Measurements from ENCODE around the gene ARF5. TPM values are rescaled to one million over a fixed set of nuclear protein-coding genes. Genes with fewer than 3 reads are reported as not detected.
A peak's percentile ranks its signal among the peaks of the same experiment; 100 is the strongest.

Gene ARF5
- polyA plus RNA-seq, 1 experiment, result 179 TPM

GRCh38 chr7:127582361-127582760 lies 5.8 kb upstream of the ARF5 start:
- TF ChIP-seq, protein P1, sequence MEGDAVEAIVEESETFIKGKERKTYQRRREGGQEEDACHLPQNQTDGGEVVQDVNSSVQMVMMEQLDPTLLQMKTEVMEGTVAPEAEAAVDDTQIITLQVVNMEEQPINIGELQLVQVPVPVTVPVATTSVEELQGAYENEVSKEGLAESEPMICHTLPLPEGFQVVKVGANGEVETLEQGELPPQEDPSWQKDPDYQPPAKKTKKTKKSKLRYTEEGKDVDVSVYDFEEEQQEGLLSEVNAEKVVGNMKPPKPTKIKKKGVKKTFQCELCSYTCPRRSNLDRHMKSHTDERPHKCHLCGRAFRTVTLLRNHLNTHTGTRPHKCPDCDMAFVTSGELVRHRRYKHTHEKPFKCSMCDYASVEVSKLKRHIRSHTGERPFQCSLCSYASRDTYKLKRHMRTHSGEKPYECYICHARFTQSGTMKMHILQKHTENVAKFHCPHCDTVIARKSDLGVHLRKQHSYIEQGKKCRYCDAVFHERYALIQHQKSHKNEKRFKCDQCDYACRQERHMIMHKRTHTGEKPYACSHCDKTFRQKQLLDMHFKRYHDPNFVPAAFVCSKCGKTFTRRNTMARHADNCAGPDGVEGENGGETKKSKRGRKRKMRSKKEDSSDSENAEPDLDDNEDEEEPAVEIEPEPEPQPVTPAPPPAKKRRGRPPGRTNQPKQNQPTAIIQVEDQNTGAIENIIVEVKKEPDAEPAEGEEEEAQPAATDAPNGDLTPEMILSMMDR (IDR thresholded peaks at IDR 0.05; ENCODE audit: low read depth, low read length), result no peak
- Histone ChIP-seq H3K27me3 (ENCODE audit: control insufficient read depth, insufficient read depth, low read length) (no peaks in the 10 kb centered on the region), H3K9me3 (ENCODE audit: control insufficient read depth, insufficient read depth, low read length) (no peaks in the 10 kb centered on the region; the same call in 1 of the 2 replicates), H3K4me3 (ENCODE audit: low read depth, low read length) (no peak overlapping the region), H3K27ac (ENCODE audit: low read depth, low read length) (no peak overlapping the region)
- no peak for DNase-seq (ENCODE audit: low read depth, low spot score)
- CTCF ChIA-PET, result interaction anchor here (0.7 kb wide), 2 partner anchors 126 to 626 kb away, joined by 3 to 4 read pairs; no protein-coding TSS in a partner anchor
- POLR2A ChIA-PET, result no interaction called here

- TF ChIP-seq, protein P1 (IDR thresholded peaks at IDR 0.05; ENCODE audit: low read depth, low read length), result no peak
- CTCF ChIA-PET, result interaction anchor here (1.4 kb wide), 1 partner anchor 625 kb away, joined by 3 read pairs; no protein-coding TSS in a partner anchor
- no peak overlapping the region for H3K27ac ChIP-seq (ENCODE audit: low read depth, low read length)
- peak overlapping the region; percentile 83 for H3K4me3 ChIP-seq (ENCODE audit: low read depth, low read length)
- peaks cover 4% of the 10 kb centered on the region; the same call in 1 of the 2 replicates for H3K9me3 ChIP-seq (ENCODE audit: control insufficient read depth, insufficient read depth, low read length)
- H3K27me3 ChIP-seq (ENCODE audit: control insufficient read depth, insufficient read depth, low read length), result no peaks in the 10 kb centered on the region
- POLR2A ChIA-PET, result interaction anchor here (1.0 kb wide), 1 partner anchor 112 kb away, joined by 3 read pairs; no protein-coding TSS in a partner anchor
- no peak for DNase-seq (ENCODE audit: low read depth, low spot score)
These were observed 3.6 kb upstream of the ARF5 start for GRCh38 chr7:127584648-127585043.

DNA sequence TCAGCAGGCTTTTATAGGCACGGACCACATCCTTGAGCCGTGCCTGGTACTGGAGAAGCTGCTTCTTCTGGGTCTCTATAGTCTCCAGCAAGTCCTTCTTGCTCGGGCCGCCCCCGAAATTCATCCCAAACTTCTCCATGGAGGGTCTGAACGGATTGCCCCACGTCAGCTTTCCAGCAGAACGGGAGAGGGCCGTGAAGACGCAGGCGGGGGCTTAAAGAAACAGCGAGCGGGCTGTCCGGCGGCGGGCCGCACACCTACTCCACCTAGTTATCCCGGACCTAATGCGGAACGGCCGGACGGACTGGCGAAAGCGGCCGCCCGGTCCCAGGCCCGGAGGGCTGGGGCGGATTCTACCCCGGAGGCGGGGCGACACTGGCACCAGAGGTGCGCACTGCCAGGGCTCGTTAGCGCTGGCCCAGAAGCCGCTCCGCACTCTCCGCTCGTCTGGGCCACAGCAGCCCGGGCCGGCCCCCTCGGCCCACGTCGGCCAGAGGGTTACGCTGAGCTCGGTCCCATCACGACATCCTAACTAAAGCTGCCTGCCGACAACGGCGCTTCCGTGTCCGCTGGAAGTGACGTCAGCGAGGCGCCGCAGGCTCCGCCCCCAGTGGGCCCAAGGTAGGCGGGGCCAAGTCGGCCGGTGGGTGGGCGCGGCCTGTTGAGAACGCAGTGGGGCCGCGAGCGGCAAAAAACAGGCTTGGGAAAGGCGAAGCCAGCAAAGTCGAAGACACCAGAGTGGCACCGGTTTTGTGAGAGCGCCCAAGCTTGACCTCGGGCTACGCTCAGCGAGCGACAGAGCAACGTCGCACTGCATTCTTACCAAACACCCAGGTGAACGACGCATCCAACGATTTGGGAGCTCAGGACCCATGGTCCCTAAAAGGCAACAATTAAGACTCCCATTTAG lies 2.9 kb upstream of the ARF5 start, which contains the start of gene GCC1:
Gene GCC1, minus strand, starts transcription at position 553 of the 910 bp plus-strand sequence. Its CDS starts 414 bp downstream, at position 139.
- DNase-seq (ENCODE audit: low read depth, low spot score), result peak; percentile 69
- H3K9me3 ChIP-seq (ENCODE audit: control insufficient read depth, insufficient read depth, low read length), result peaks cover 4% of the 10 kb centered on the region; the same call in 1 of the 2 replicates
- peak within 1 kb of the TSS; percentile 83 for H3K4me3 ChIP-seq (ENCODE audit: low read depth, low read length)
- CTCF ChIA-PET, result interaction anchor here (1.2 to 1.4 kb wide), 2 partner anchors 123 to 624 kb away, joined by 3 to 5 read pairs; no protein-coding TSS in a partner anchor
- no peaks in the 10 kb centered on the region for H3K27me3 ChIP-seq (ENCODE audit: control insufficient read depth, insufficient read depth, low read length)
- POLR2A ChIA-PET, result interaction anchor here (0.9 to 1.0 kb wide), 2 partner anchors 70 to 111 kb away, joined by 3 to 4 read pairs; no protein-coding TSS in a partner anchor
- TF ChIP-seq, protein P1 (IDR thresholded peaks at IDR 0.05; ENCODE audit: low read depth, low read length), result no peak
- H3K27ac ChIP-seq (ENCODE audit: low read depth, low read length), result peak within 1 kb of the TSS; percentile 81

DNA sequence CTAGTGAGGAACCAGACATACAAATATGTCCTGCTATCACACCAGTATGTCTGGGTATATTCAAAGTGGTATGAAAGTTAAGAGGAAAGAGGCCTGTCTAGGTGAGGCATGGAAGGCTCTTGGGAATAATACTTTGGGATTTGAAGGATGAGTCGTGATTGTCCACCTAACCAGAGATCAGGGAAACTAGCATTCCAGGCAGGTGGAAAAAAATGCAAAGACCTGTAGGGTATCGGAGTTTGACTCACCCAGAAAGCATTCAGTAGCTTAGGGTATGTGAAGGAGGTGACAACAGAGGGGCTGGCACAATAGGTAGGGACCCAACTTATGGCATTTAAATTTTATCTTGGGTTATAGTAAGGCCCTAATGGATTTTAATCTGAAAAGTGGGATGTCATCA lies 1.9 kb upstream of the ARF5 start:
- DNase-seq (ENCODE audit: low read depth, low spot score), result no peak
- no peak overlapping the region for H3K4me3 ChIP-seq (ENCODE audit: low read depth, low read length)
- TF ChIP-seq, protein P1 (IDR thresholded peaks at IDR 0.05; ENCODE audit: low read depth, low read length), result no peak
- H3K27ac ChIP-seq (ENCODE audit: low read depth, low read length), result no peak overlapping the region
- ChIA-PET POLR2A (interaction anchor here (0.9 kb wide), 1 partner anchor 69 kb away, joined by 4 read pairs; no protein-coding TSS in a partner anchor), CTCF (interaction anchor here (1.1 to 1.2 kb wide), 2 partner anchors 122 to 623 kb away, joined by 4 to 5 read pairs; no protein-coding TSS in a partner anchor)
- peaks cover 4% of the 10 kb centered on the region; the same call in 1 of the 2 replicates for H3K9me3 ChIP-seq (ENCODE audit: control insufficient read depth, insufficient read depth, low read length)
- no peaks in the 10 kb centered on the region for H3K27me3 ChIP-seq (ENCODE audit: control insufficient read depth, insufficient read depth, low read length)
